HG03135 (cell line): ENCODE results near the gene KIFC1.

Experiments used
- ATAC-seq: cut with Tn5 transposase; IDR thresholded peaks from one replicate; pipeline ENCODE4 v1.9.1; 2021; ENCODE audit warnings: mild to moderate bottlenecking, moderate library complexity; ENCODE audit not compliant: unreplicated experiment

Gene KIFC1

DNA sequence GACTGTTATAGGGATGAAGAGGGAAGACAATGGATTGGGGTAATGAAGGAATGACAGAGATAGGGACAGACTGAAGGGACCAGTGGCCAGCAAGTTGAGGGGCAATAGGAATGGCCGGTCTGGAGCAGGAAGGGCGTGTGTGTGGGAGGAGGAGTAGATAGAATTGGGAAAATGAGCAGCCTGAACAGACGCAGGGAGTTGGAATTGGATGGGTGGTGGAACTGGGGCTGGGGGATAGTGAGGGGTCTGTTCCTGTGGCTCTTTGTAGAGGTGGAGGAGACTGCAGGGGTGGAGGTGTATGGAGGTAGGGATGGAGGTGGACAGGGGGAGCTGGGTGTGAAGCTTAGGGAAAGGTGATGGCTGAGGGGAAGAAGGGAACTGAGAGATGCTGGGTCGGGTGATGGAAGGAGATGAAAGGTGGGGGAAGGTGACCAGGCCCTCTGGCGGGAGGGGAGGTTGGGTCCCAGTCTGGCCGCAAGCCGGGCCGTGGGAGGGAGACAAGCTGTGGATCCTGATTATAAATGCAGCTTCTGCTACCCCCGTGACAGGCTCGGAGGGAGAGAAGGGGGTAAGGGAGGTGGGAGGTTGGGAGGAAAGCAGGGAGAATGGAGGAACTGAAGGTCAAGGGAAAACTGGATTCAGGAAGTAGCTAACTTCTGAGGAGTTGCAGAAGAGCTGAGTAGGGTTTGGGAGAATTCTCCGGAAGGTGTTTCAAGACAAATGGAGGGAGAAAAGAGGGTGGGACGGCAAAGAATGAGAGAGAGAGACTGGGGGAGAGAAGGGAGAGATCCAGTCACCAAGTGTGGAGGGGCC lies 33.4 kb downstream of the KIFC1 start:
- ATAC-seq, result no peak

- no peak for ATAC-seq
These were observed 34.3 kb downstream of the KIFC1 start for GRCh38 chr6:33425668-33426577.

- no peak for ATAC-seq
These were observed 35.2 kb downstream of the KIFC1 start for GRCh38 chr6:33426590-33427511.

- ATAC-seq, result no peak
These were observed 36.1 kb downstream of the KIFC1 start for GRCh38 chr6:33427585-33428223.

DNA sequence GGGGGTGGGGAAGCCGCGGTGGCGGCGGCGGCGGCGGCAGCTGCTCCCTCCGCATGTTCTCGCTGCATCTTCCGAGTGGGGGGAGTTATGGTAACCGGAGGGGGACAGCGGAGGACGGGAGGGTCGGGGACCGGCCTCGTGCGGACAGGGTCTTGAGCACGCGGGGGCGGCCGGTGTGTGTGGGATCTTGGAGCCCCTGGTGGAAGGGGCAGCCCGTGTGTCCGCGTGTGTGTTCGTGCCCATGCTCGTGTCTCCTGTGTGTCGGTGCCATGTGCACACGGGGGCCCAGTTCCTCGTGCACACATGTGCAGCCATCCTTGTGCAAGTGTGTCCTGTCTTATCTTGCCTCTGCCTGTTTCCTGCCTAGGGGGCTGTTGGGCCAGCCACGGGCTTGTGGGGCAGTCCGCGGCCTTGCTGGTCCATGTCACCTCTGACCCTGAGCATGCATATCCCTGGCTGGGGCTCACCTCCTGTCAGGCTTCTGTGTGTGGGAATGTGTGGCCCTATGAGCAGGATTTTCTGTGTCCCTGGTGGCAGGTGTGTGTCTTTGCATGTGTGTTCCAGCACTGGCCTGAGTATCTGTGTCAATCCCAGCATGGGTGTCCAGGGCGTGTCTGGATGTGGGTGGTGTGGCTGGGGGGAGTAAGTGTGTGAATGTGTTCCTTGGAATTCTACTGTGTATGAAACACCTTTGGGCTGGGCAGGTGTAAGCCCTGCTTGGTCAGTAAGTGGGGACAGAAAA lies 36.8 kb downstream of the KIFC1 start:
- no peak for ATAC-seq

- no peak for ATAC-seq
These were observed 37.5 kb downstream of the KIFC1 start for GRCh38 chr6:33428966-33429749.

GRCh38 chr6:33429750-33430052 lies 38.1 kb downstream of the KIFC1 start:
- no peak for ATAC-seq

- ATAC-seq, result no peak
These were observed 38.7 kb downstream of the KIFC1 start for GRCh38 chr6:33430334-33430733.

DNA sequence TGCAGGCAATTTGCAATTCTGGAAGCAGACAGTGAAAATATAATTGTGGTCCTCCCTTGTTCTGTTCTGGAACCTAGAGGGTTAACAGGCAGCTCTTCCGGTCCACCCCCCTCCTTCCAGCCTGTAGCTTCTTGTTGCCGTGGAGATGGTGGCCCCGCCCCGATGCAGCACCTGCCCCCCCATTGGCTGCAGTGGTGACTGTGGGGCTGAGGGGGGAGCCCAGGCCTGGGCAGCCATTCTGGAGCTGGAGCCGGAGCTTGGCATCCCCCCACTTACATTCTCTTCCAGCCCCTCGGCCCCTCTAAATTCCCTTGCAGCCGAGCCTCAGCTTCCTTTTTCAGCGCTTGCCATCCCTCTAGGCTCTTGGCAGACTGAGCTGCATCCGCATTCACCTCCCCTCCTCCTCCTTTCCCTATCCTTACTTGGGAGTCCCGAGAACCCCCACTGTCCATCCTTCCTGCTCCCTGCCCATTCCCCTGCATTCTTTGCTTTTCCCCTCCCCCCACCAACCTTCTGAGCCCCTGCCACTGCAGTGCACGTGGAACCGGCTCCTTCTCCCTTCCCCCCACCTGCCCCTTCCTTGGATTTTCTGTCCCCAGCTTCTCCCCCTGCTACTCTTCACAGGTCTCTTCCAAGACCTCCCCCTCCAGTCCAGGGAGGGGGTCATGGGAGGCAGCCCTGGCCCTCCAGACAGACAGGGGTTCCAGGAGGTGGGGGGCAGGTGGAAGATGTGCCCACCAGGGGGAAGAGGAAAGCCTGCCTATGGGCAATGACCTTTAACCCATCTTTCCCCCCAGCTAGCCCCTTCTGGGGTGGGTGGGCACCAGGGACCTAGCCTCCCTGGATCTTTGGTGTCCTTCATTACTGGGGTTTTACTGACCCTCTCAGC lies 39.6 kb downstream of the KIFC1 start:
- peak; percentile 51 for ATAC-seq

GRCh38 chr6:33431880-33432541 lies 40.4 kb downstream of the KIFC1 start:
- ATAC-seq, result no peak

GRCh38 chr6:33432546-33432945 lies 40.9 kb downstream of the KIFC1 start:
- no peak for ATAC-seq

DNA sequence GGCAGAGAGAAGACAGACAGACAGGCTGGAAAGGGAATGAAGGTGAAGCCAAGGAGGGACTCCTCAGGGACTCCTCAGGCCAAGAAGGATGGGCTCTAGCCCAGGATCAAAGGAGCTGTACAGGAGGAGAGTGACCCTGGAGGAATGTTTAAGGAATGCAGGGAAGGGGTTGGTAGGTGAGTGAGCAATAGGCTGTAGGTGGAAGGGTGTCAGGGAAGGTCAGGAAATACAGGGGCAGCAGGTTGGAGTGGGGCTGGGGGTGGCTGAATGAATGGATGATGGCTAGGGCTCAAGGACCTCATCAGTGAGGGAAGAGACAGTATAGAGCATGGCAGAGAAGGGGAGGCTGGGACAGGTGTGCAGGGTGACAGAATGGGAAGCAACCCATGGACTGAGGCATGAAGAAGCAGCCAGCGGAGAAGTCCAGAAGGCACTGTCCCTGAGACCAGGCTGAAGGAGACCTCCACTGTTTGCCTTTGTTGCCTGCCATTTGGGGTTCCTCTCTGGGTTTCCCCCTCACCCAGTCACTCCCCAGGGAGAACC lies 41.4 kb downstream of the KIFC1 start:
- no peak for ATAC-seq

DNA sequence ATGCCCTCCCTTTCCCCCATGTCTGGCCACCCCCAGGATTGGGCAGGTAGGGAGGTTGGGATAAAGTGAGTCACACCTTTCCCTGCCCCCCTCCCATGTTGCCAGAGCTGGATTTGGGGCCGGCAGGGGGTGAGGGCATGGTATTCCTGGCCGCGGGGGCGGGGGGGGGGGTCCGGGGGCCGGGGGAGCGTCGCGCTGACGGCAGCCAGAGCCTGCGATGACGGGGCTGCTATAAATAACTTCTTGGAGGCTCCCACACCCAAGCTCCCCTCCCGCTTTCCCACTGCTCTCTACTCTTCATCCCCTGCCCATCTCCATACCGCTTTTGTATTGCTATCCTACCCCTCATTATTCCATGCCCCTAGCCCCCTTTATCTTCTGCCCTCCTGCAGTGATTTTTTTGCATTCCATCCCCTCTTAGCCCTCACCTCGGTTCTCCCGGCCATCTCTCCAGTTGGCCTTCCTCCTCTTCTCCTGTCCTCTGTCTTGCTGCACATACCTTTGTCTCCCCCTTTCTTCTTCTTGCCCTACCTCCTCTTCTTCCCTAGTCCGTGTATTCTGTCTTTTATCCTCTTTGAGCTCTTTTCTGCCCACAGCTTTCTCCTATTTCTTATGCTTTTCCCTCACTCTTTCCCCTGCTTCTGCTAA lies 42.0 kb downstream of the KIFC1 start:
- ATAC-seq, result no peak

DNA sequence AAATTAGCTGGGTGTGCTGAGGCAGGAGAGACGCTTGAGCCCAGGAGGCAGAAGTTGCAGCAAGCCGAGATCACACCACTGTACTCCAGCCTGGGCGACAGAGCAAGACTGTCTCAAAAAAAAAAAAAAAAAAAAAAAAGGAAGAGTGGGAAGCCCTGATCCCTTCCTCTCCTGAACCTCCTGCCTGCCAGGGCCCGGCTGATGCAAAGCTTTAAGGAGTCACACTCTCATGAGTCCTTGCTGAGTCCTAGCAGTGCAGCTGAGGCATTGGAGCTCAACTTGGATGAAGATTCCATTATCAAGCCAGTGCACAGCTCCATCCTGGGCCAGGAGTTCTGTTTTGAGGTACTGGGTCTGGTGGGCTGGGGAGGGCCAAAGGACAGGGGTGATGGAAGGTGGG lies 43.3 kb downstream of the KIFC1 start:
- no peak for ATAC-seq

DNA sequence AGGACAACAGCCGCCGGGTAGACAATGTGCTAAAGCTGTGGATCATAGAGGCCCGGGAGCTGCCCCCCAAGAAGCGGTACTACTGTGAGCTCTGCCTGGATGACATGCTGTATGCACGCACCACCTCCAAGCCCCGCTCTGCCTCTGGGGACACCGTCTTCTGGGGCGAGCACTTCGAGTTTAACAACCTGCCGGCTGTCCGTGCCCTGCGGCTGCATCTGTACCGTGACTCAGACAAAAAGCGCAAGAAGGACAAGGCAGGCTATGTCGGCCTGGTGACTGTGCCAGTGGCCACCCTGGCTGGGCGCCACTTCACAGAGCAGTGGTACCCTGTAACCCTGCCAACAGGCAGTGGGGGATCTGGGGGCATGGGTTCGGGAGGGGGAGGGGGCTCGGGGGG lies 46.0 kb downstream of the KIFC1 start:
- no peak for ATAC-seq

- no peak for ATAC-seq
These were observed 47.5 kb downstream of the KIFC1 start for GRCh38 chr6:33438978-33439594.
